IMR-90 (cell line): ENCODE measurements around the gene SLC35F1. TPM values are rescaled to one million over a fixed set of nuclear protein-coding genes. Genes with fewer than 3 reads are reported as not detected.

Experiments
- ATAC-seq: fragments of 200-7000 bp; cut with Tn5 transposase; 2 replicates; pipeline ENCODE4 v1.9.1; 2020; ENCODE audit warnings: low read depth, mild to moderate bottlenecking, moderate library complexity
- BruUV-seq: library from RNA; stranded (reverse); fragments of 400-500 nt; replicated peaks from 2 replicates; lab custom pipeline; 2021; lab: Mats Ljungman, UMichigan
- CTCF ChIA-PET: fragments of 300-600 bp; formaldehyde crosslinking; extraction: SDS; loops from one replicate; lab custom pipeline; 2021; ENCODE audit warnings: antibody characterized with exemption; lab: Yijun Ruan, JAX
- POLR2A ChIA-PET: fragments of 300-600 bp; sonication (Branson Sonifier 250); formaldehyde crosslinking; loops from one replicate; lab custom pipeline; 2022; ENCODE audit warnings: antibody characterized with exemption; ENCODE audit not compliant: unreplicated experiment; lab: Charles Lee
- DNase-seq: peaks from one replicate; pipeline ENCODE4 v3.0.0; 2013
- H2AFZ ChIP-seq: replicated peaks from 2 replicates; pipeline ENCODE3; 2013; ENCODE audit warnings: low read length, mild to moderate bottlenecking; ENCODE audit not compliant: poor library complexity
- H2AK5ac ChIP-seq: 2 replicates; pipeline ENCODE4 v1.6.1; 2013; ENCODE audit warnings: low read depth, low read length, inconsistent platforms
- H2AK9ac ChIP-seq: replicated peaks from 2 replicates; pipeline ENCODE3; 2013; ENCODE audit warnings: mild to moderate bottlenecking, low read depth, low read length, moderate library complexity; ENCODE audit not compliant: poor library complexity
- H2BK120ac ChIP-seq: 2 replicates; pipeline ENCODE4 v1.6.1; 2013; ENCODE audit warnings: low read depth, low read length, inconsistent platforms
- H2BK15ac ChIP-seq: 3 replicates; pipeline ENCODE4 v1.6.1; 2013; ENCODE audit warnings: low read depth, low read length, inconsistent platforms
- H2BK20ac ChIP-seq: 2 replicates; pipeline ENCODE4 v1.6.1; 2013; ENCODE audit warnings: low read depth, mild to moderate bottlenecking, inconsistent platforms, low read length, moderate library complexity
- H2BK5ac ChIP-seq: 2 replicates; pipeline ENCODE4 v1.6.1; 2013; ENCODE audit warnings: mild to moderate bottlenecking, low read depth, low read length, inconsistent platforms; ENCODE audit not compliant: poor library complexity, severe bottlenecking
- H3K14ac ChIP-seq: replicated peaks from 2 replicates; pipeline ENCODE4 v1.6.1; 2013; ENCODE audit warnings: low read depth, low read length, inconsistent platforms
- H3K18ac ChIP-seq: 2 replicates; pipeline ENCODE4 v1.6.1; 2013; ENCODE audit warnings: low read depth, low read length, control low read depth
- H3K23ac ChIP-seq: 2 replicates; pipeline ENCODE4 v1.6.1; 2013; ENCODE audit warnings: low read depth, low read length, inconsistent platforms
- H3K27ac ChIP-seq: 2 replicates; pipeline ENCODE4 v1.5.1; 2013; ENCODE audit warnings: mild to moderate bottlenecking, control low read depth, low read length; ENCODE audit not compliant: insufficient read depth
- H3K27me3 ChIP-seq: 2 replicates; pipeline ENCODE4 v1.6.1; 2013; ENCODE audit warnings: low read length; ENCODE audit not compliant: control insufficient read depth, insufficient read depth
- H3K36me3 ChIP-seq: 2 replicates; pipeline ENCODE4 v1.6.1; 2013; ENCODE audit warnings: low read length, mixed read lengths; ENCODE audit not compliant: control insufficient read depth, insufficient read depth
- H3K4ac ChIP-seq: 2 replicates; pipeline ENCODE4 v1.6.1; 2013; ENCODE audit warnings: low read depth, low read length, inconsistent platforms
- H3K4me1 ChIP-seq: 2 replicates; pipeline ENCODE4 v1.6.1; 2013; ENCODE audit warnings: low read length, mixed read lengths; ENCODE audit not compliant: control insufficient read depth, insufficient read depth
- H3K4me2 ChIP-seq: 2 replicates; pipeline ENCODE4 v1.6.1; 2013; ENCODE audit warnings: low read depth, mild to moderate bottlenecking, control low read depth, low read length, moderate library complexity
- H3K4me3 ChIP-seq: 2 replicates; pipeline ENCODE4 v1.5.1; 2013; ENCODE audit warnings: low read depth, mild to moderate bottlenecking, control low read depth, low read length, moderate library complexity; ENCODE audit not compliant: insufficient read depth
- H3K56ac ChIP-seq: 2 replicates; pipeline ENCODE4 v1.6.1; 2013; ENCODE audit warnings: low read length, inconsistent platforms; ENCODE audit not compliant: insufficient read depth; ENCODE audit errors: extremely low read depth
- H3K79me1 ChIP-seq, 2 experiments: 2 replicates each; pipeline ENCODE4 v1.6.1; 2013; ENCODE audit warnings: low read length in 2 of 2, inconsistent platforms in 1 of 2, low read depth in 1 of 2
- H3K9ac ChIP-seq: 2 replicates; pipeline ENCODE4 v1.6.1; 2013; ENCODE audit warnings: low read depth, low read length, control low read depth
- H3K9me1 ChIP-seq: 2 replicates; pipeline ENCODE4 v1.6.1; 2013; ENCODE audit warnings: low read length, inconsistent platforms; ENCODE audit not compliant: insufficient read depth
- H3K9me3 ChIP-seq: 2 replicates; pipeline ENCODE4 v1.6.1; 2013; ENCODE audit warnings: low read length; ENCODE audit not compliant: control insufficient read depth, insufficient read depth
- H4K20me1 ChIP-seq: 2 replicates; pipeline ENCODE4 v1.6.1; 2013; ENCODE audit warnings: low read length, inconsistent platforms; ENCODE audit not compliant: insufficient read depth
- H4K5ac ChIP-seq: 2 replicates; pipeline ENCODE4 v1.6.1; 2013; ENCODE audit warnings: mild to moderate bottlenecking, low read depth, low read length, control low read depth
- H4K8ac ChIP-seq, 2 experiments: 2 replicates each; pipeline ENCODE4 v1.6.1; 2013; ENCODE audit warnings: low read depth in 2 of 2, low read length in 2 of 2, control low read depth in 1 of 2, inconsistent platforms in 1 of 2
- H4K91ac ChIP-seq: 2 replicates; pipeline ENCODE4 v1.6.1; 2013; ENCODE audit warnings: low read depth, low read length, inconsistent platforms; ENCODE audit not compliant: insufficient read depth
- BHLHE40 ChIP-seq: fragments of 150-350 bp; IDR thresholded peaks from 2 replicates; pipeline ENCODE4 v1.6.1; 2016; ENCODE audit warnings: mild to moderate bottlenecking, low read depth, low read length
- CEBPB ChIP-seq: IDR thresholded peaks from 2 replicates; pipeline ENCODE4 v1.6.1; 2012; ENCODE audit warnings: low read depth, low read length, improper control_type of control experiment
- MAFK ChIP-seq: IDR thresholded peaks from 2 replicates; pipeline ENCODE4 v1.6.1; 2012; ENCODE audit warnings: low read depth, low read length, improper control_type of control experiment
- MAZ ChIP-seq: IDR thresholded peaks from 2 replicates; pipeline ENCODE4 v1.6.1; 2012; ENCODE audit warnings: low read depth, mild to moderate bottlenecking, low read length, improper control_type of control experiment, moderate library complexity, borderline replicate concordance
- MXI1 ChIP-seq: IDR thresholded peaks from 2 replicates; pipeline ENCODE4 v1.6.1; 2012; ENCODE audit warnings: low read depth, mild to moderate bottlenecking, low read length, moderate library complexity, borderline replicate concordance
- NFE2L2 ChIP-seq: fragments of 150-350 bp; IDR thresholded peaks from 2 replicates; pipeline ENCODE4 v1.6.1; 2016; ENCODE audit warnings: low read depth, mild to moderate bottlenecking, low read length
- POLR2A ChIP-seq: IDR thresholded peaks from 2 replicates; pipeline ENCODE4 v1.6.1; 2012; ENCODE audit warnings: mild to moderate bottlenecking, low read depth, low read length
- RAD21 ChIP-seq: IDR thresholded peaks from 2 replicates; pipeline ENCODE4 v1.6.1; 2012; ENCODE audit warnings: low read length, improper control_type of control experiment
- RCOR1 ChIP-seq: IDR thresholded peaks from 2 replicates; pipeline ENCODE4 v1.6.1; 2012; ENCODE audit warnings: mild to moderate bottlenecking, low read length, improper control_type of control experiment; ENCODE audit not compliant: insufficient replicate concordance
- RFX5 ChIP-seq: IDR thresholded peaks from 2 replicates; pipeline ENCODE4 v1.8.0; 2012; ENCODE audit warnings: low read depth, mild to moderate bottlenecking, low read length, moderate library complexity
- USF2 ChIP-seq: fragments of 150-350 bp; IDR thresholded peaks from 2 replicates; pipeline ENCODE4 v1.6.1; 2017; ENCODE audit warnings: mild to moderate bottlenecking, antibody characterized with exemption, low read length, low read depth
- WGBS, 2 experiments: methylation state at CpG; one replicate each; pipeline versions ENCODE4 v1.1.5 to v1.1.7; 2013; ENCODE audit warnings: missing lambda C conversion rate in 2 of 2; ENCODE audit not compliant: insufficient read length in 1 of 2; ENCODE audit errors: extremely low coverage in 2 of 2; 5-methylcytosine and 5-hydroxymethylcytosine counted together
- dilution Hi-C: fragments of 300-500 bp; cut with HindIII; formaldehyde crosslinking; loops from one replicate; pipeline ENCODE4 v1.14.3; 2018; ENCODE audit warnings: low sequenced_read_pairs; ENCODE audit not compliant: unreplicated experiment
- in situ Hi-C: fragments of 300-500 bp; cut with MboI; formaldehyde crosslinking; loops from 3 replicates; pipeline ENCODE4 v1.14.3; 2019; ENCODE audit warnings: low sequenced_read_pairs, inconsistent platforms, mixed read lengths
- intact Hi-C: fragments of 100-400 bp; cut with micrococcal nuclease; formaldehyde crosslinking; loops from 2 replicates; pipeline ENCODE4 v1.10.0; 2022
- polyA plus RNA-seq, 3 experiments: library from polyadenylated mRNA; depleted of rRNA; stranded (reverse); fragments of >200 nt; gene quantifications; 2 replicates each; pipeline ENCODE4 v1.2.3, GENCODE V29; 2012; ENCODE audit warnings: low replicate concordance in 1 of 3
- total RNA-seq: library from RNA; depleted of rRNA; stranded (reverse); fragments of >200 nt; gene quantifications from 2 replicates; pipeline ENCODE4 v1.2.3, GENCODE V29; 2012
- TF ChIP-seq, protein P1 (sequence below): fragments of 150-350 bp; IDR thresholded peaks from 2 replicates; pipeline ENCODE4 v1.6.1; 2016; ENCODE audit warnings: low read depth, mild to moderate bottlenecking, low read length, moderate library complexity, borderline replicate concordance

SLC35F1 gene
- total and polyA plus RNA-seq, 2 of the 4 experiments (the other 2 are of a cell fraction): not detected

- no peak overlapping the region for H2BK15ac ChIP-seq
- no peak overlapping the region for H2BK5ac ChIP-seq
- in situ Hi-C loops (no loop called here), intact Hi-C loops (no loop called here), dilution Hi-C loops (no loop called here)
- ChIA-PET CTCF (interaction anchor here (1.3 kb wide), 1 partner anchor 8 kb away, joined by 4 read pairs; no protein-coding TSS in a partner anchor), POLR2A (no interaction called here)
- no peak overlapping the region for H4K5ac ChIP-seq
- H4K91ac ChIP-seq: no peak overlapping the region
- no peak overlapping the region for H4K8ac ChIP-seq
- no peaks in the 10 kb centered on the region for H3K9me3 ChIP-seq
- H2BK120ac ChIP-seq: no peak overlapping the region
- H3K23ac ChIP-seq: no peak overlapping the region
- no peak overlapping the region for H3K14ac ChIP-seq
- TF ChIP-seq NFE2L2: no peak
- TF ChIP-seq MAFK: no peak
- no peak for TF ChIP-seq USF2
- no peak for TF ChIP-seq RAD21
- no peak for TF ChIP-seq POLR2A
- no peak for TF ChIP-seq MXI1
- no peak for TF ChIP-seq MAZ
- no peak for TF ChIP-seq CEBPB
- no peak for TF ChIP-seq BHLHE40
- no peak for TF ChIP-seq RCOR1
- TF ChIP-seq RFX5: no peak
- TF ChIP-seq, protein P1, sequence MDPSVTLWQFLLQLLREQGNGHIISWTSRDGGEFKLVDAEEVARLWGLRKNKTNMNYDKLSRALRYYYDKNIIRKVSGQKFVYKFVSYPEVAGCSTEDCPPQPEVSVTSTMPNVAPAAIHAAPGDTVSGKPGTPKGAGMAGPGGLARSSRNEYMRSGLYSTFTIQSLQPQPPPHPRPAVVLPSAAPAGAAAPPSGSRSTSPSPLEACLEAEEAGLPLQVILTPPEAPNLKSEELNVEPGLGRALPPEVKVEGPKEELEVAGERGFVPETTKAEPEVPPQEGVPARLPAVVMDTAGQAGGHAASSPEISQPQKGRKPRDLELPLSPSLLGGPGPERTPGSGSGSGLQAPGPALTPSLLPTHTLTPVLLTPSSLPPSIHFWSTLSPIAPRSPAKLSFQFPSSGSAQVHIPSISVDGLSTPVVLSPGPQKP: no peak
- no peak overlapping the region for H2AK9ac ChIP-seq
- no peak overlapping the region for H3K4me2 ChIP-seq
- WGBS, 2 experiments: no CpG with 5 or more reads among the region's 4 CpGs
- no peaks in the 10 kb centered on the region for H4K20me1 ChIP-seq
- no peaks in the 10 kb centered on the region for H3K27me3 ChIP-seq
- no peak overlapping the region for H3K18ac ChIP-seq
- no peak overlapping the region for H3K4ac ChIP-seq
- H3K4me1 ChIP-seq: no peaks in the 10 kb centered on the region
- H3K4me3 ChIP-seq: no peak overlapping the region
- no peak overlapping the region for H3K9ac ChIP-seq
- no peak overlapping the region for H2BK20ac ChIP-seq
- no peak for ATAC-seq
- BruUV-seq: no TSS peak
- no peak overlapping the region for H2AK5ac ChIP-seq
- H2AFZ ChIP-seq: no peak overlapping the region
- no peak for DNase-seq
- no peak overlapping the region for H3K27ac ChIP-seq
- no peaks in the 10 kb centered on the region for H3K9me1 ChIP-seq
- H3K79me1 ChIP-seq: no peaks in the 10 kb centered on the region
- H3K56ac ChIP-seq: no peak overlapping the region
- no peaks in the 10 kb centered on the region for H3K36me3 ChIP-seq
These were observed 385.5 kb downstream of the SLC35F1 start for GRCh38 chr6:118292558-118292957.
